Caco-2 (cell line): ENCODE data around the gene FBXL7. TPM values are rescaled to one million over a fixed set of nuclear protein-coding genes. Genes with fewer than 3 reads are reported as not detected.

Experiments
- BruUV-seq: library from RNA; stranded (reverse); fragments of 400-500 nt; replicated peaks from 2 replicates; lab custom pipeline; 2021; lab: Mats Ljungman, UMichigan
- CTCF ChIA-PET: fragments of 300-600 bp; sonication (Branson Sonifier 250); formaldehyde crosslinking; loops from one replicate; lab custom pipeline; 2022; ENCODE audit warnings: antibody characterized with exemption; lab: Charles Lee
- POLR2A ChIA-PET: fragments of 300-600 bp; sonication (Branson Sonifier 250); formaldehyde crosslinking; loops from one replicate; lab custom pipeline; 2022; ENCODE audit warnings: antibody characterized with exemption; lab: Charles Lee
- DNase-seq, 2 experiments: peaks; one replicate each; pipeline versions ENCODE4 v3.0.0 to v3.0.0-alpha.2; 2020 to 2022
- H3K27me3 ChIP-seq: replicated peaks from 2 replicates; pipeline ENCODE4 v1.6.0; 2011; ENCODE audit warnings: low read length; ENCODE audit not compliant: control insufficient read depth, insufficient read depth
- H3K36me3 ChIP-seq: 2 replicates; pipeline ENCODE4 v1.5.1; 2011; ENCODE audit warnings: low read length; ENCODE audit not compliant: control insufficient read depth, insufficient read depth
- H3K4me1 ChIP-seq: fragments of 250-450 bp; sonication (Bioruptor Pico); 2 replicates; pipeline ENCODE4 v1.5.1; 2020; ENCODE audit warnings: mild to moderate bottlenecking
- H3K4me3 ChIP-seq: 2 replicates; pipeline ENCODE4 v1.5.1; 2011; ENCODE audit warnings: low read depth, mild to moderate bottlenecking, control low read depth, low read length
- H3K9me3 ChIP-seq: fragments of 250-450 bp; sonication (Bioruptor Pico); 2 replicates; pipeline ENCODE4 v1.5.1; 2020; ENCODE audit warnings: mild to moderate bottlenecking, moderate library complexity
- H3K27ac Mint-ChIP-seq: one replicate; pipeline ENCODE4 v1.8.0; 2022; ENCODE audit warnings: mixed read lengths; ENCODE audit not compliant: unreplicated experiment
- H3K27me3 Mint-ChIP-seq: one replicate; pipeline ENCODE4 v1.8.0; 2022; ENCODE audit warnings: mixed read lengths; ENCODE audit not compliant: insufficient read depth, unreplicated experiment
- H3K36me3 Mint-ChIP-seq: one replicate; pipeline ENCODE4 v1.8.0; 2022; ENCODE audit warnings: mild to moderate bottlenecking, mixed read lengths; ENCODE audit not compliant: insufficient read depth, unreplicated experiment
- H3K4me1 Mint-ChIP-seq: one replicate; pipeline ENCODE4 v1.8.0; 2022; ENCODE audit warnings: low read depth, mixed read lengths; ENCODE audit not compliant: unreplicated experiment
- H3K4me3 Mint-ChIP-seq: one replicate; pipeline ENCODE4 v1.8.0; 2022; ENCODE audit warnings: mild to moderate bottlenecking, moderate library complexity, mixed read lengths; ENCODE audit not compliant: unreplicated experiment
- H3K9me3 Mint-ChIP-seq: one replicate; pipeline ENCODE4 v1.8.0; 2022; ENCODE audit warnings: mixed read lengths; ENCODE audit not compliant: unreplicated experiment
- CTCF ChIP-seq, 2 experiments: fragments of 200-600 bp in 1 of 2; IDR thresholded peaks; 1 replicate in 1 of 2; 2 replicates in 1 of 2; pipeline versions ENCODE4 v1.5.1 to v1.8.0; 2011 to 2022; ENCODE audit warnings: antibody characterized with exemption in 1 of 2, control low read depth in 1 of 2, inconsistent platforms in 1 of 2, low read depth in 1 of 2, low read length in 1 of 2, mild to moderate bottlenecking in 1 of 2, moderate library complexity in 1 of 2; ENCODE audit not compliant: insufficient read depth in 1 of 2, severe bottlenecking in 1 of 2, unreplicated experiment in 1 of 2
- intact Hi-C: fragments of 100-400 bp; cut with micrococcal nuclease; formaldehyde crosslinking; loops from one replicate; pipeline ENCODE4 v1.10.0; 2022; ENCODE audit not compliant: unreplicated experiment
- total RNA-seq: library from RNA; stranded (reverse); gene quantifications from 2 replicates; pipeline ENCODE4 v1.2.3, GENCODE V29; 2022

Gene FBXL7
- total RNA-seq, 1 experiment from 2014 or later: not detected

- no peaks in the 10 kb centered on the region for H3K27me3 ChIP-seq
- DNase-seq: no peak
- no peak overlapping the region for H3K27ac Mint-ChIP-seq
- H3K4me1 ChIP-seq: no peaks in the 10 kb centered on the region
- TF ChIP-seq CTCF (IDR thresholded peaks at IDR 0.05; ENCODE audit: insufficient read depth in 1 of 2, low read depth in 1 of 2, low read length in 1 of 2, severe bottlenecking in 1 of 2, unreplicated experiment in 1 of 2): no peak
- H3K27me3 Mint-ChIP-seq: no peaks in the 10 kb centered on the region
- H3K36me3 Mint-ChIP-seq: no peaks in the 10 kb centered on the region
- H3K4me1 Mint-ChIP-seq: no peaks in the 10 kb centered on the region
- no peak overlapping the region for H3K4me3 Mint-ChIP-seq
- no TSS peak for BruUV-seq
- H3K36me3 ChIP-seq: no peaks in the 10 kb centered on the region
- H3K4me3 ChIP-seq: no peak overlapping the region
- intact Hi-C loops: no loop called here
- no peaks in the 10 kb centered on the region for H3K9me3 ChIP-seq
- CTCF ChIA-PET: no interaction called here
- H3K9me3 Mint-ChIP-seq: no peaks in the 10 kb centered on the region
- POLR2A ChIA-PET: no interaction called here
These were observed 107.1 kb downstream of the FBXL7 start for GRCh38 chr5:15607076-15607475.

GRCh38 chr5:15609076-15609725 lies 109.2 kb downstream of the FBXL7 start:
- no peaks in the 10 kb centered on the region for H3K4me1 ChIP-seq
- H3K4me3 ChIP-seq: no peak overlapping the region
- no peak overlapping the region for H3K4me3 Mint-ChIP-seq
- H3K27me3 ChIP-seq: no peaks in the 10 kb centered on the region
- H3K27ac Mint-ChIP-seq: no peak overlapping the region
- H3K27me3 Mint-ChIP-seq: no peaks in the 10 kb centered on the region
- no peak for TF ChIP-seq CTCF (IDR thresholded peaks at IDR 0.05; ENCODE audit: insufficient read depth in 1 of 2, low read depth in 1 of 2, low read length in 1 of 2, severe bottlenecking in 1 of 2, unreplicated experiment in 1 of 2)
- intact Hi-C loops: no loop called here
- H3K9me3 ChIP-seq: no peaks in the 10 kb centered on the region
- no peaks in the 10 kb centered on the region for H3K36me3 ChIP-seq
- ChIA-PET CTCF (no interaction called here), POLR2A (no interaction called here)
- no peaks in the 10 kb centered on the region for H3K9me3 Mint-ChIP-seq
- no peak for DNase-seq
- H3K4me1 Mint-ChIP-seq: no peaks in the 10 kb centered on the region
- no peaks in the 10 kb centered on the region for H3K36me3 Mint-ChIP-seq
- BruUV-seq: no TSS peak

GRCh38 chr5:15610216-15610615 lies 110.2 kb downstream of the FBXL7 start:
- H3K4me3 Mint-ChIP-seq: no peak overlapping the region
- no peaks in the 10 kb centered on the region for H3K27me3 Mint-ChIP-seq
- ChIA-PET POLR2A (no interaction called here), CTCF (no interaction called here)
- no peaks in the 10 kb centered on the region for H3K9me3 Mint-ChIP-seq
- H3K4me1 Mint-ChIP-seq: no peaks in the 10 kb centered on the region
- H3K27ac Mint-ChIP-seq: no peak overlapping the region
- Histone ChIP-seq H3K9me3 (no peaks in the 10 kb centered on the region), H3K27me3 (no peaks in the 10 kb centered on the region), H3K4me3 (no peak overlapping the region), H3K36me3 (no peaks in the 10 kb centered on the region), H3K4me1 (no peaks in the 10 kb centered on the region)
- DNase-seq: no peak
- no TSS peak for BruUV-seq
- TF ChIP-seq CTCF (IDR thresholded peaks at IDR 0.05; ENCODE audit: insufficient read depth in 1 of 2, low read depth in 1 of 2, low read length in 1 of 2, severe bottlenecking in 1 of 2, unreplicated experiment in 1 of 2): no peak
- H3K36me3 Mint-ChIP-seq: no peaks in the 10 kb centered on the region
- intact Hi-C loops: no loop called here
